Stomach (tissue), 9 donors: ENCODE data around the gene CELA2B. TPM values are rescaled to one million over a fixed set of nuclear protein-coding genes. Genes with fewer than 3 reads are reported as not detected.
"Not testable (repeated sequence)": the region's sequence is repeated elsewhere in the genome, so short reads cannot be mapped to it uniquely, and the experiment has no call there.

Source experiments
- DNase-seq, 2 donors: peaks; one replicate each; pipeline versions ENCODE4 v3.0.0 to v3.0.0-alpha.2; 2013 to 2019
- H3K27ac ChIP-seq, 5 donors: fragments of 200-600 bp in 4 of 5; sonication (generic) in 4 of 5; one replicate each; pipeline ENCODE4 v1.5.1; 2013 to 2019; ENCODE audit warnings: mild to moderate bottlenecking in 1 of 5, moderate library complexity in 1 of 5
- H3K27me3 ChIP-seq, 3 donors: fragments of 200-600 bp; sonication (generic); one replicate each; pipeline ENCODE4 v1.5.1; 2017 to 2019; ENCODE audit warnings: mixed run types in 1 of 3
- H3K36me3 ChIP-seq, 4 donors: fragments of 200-600 bp; sonication (generic); 1 replicate in 3 of 4; 2 replicates in 1 of 4; pipeline ENCODE4 v1.5.1; 2016 to 2019
- H3K4me1 ChIP-seq, 4 donors: fragments of 200-600 bp; sonication (generic); one replicate each; pipeline ENCODE4 v1.5.1; 2016 to 2019
- H3K4me3 ChIP-seq, 4 donors: fragments of 200-600 bp; sonication (generic) in 3 of 4; one replicate each; pipeline ENCODE4 v1.5.1; 2016 to 2019; ENCODE audit warnings: mild to moderate bottlenecking in 1 of 4
- H3K9me3 ChIP-seq, 4 donors: fragments of 200-600 bp; sonication (generic); one replicate each; pipeline ENCODE4 v1.5.1; 2016 to 2019
- CTCF ChIP-seq, 7 experiments: fragments of 450-650 bp in 4 of 7; fragments of 200-600 bp in 3 of 7; sonication (generic) in 3 of 7; IDR thresholded peaks; one replicate each; pipeline ENCODE4 v1.5.1; 2016 to 2019; ENCODE audit warnings: antibody characterized with exemption in 7 of 7, control low read depth in 2 of 7, mild to moderate bottlenecking in 1 of 7
- EP300 ChIP-seq: sonication (generic); formaldehyde crosslinking; IDR thresholded peaks from one replicate; pipeline ENCODE4 v1.6.1; 2017; ENCODE audit warnings: antibody characterized with exemption
- POLR2A ChIP-seq, 4 donors: fragments of 450-650 bp; IDR thresholded peaks; one replicate each; pipeline ENCODE4 v1.6.1; 2016; ENCODE audit warnings: antibody characterized with exemption in 4 of 4, control low read depth in 2 of 4, mild to moderate bottlenecking in 1 of 4, moderate library complexity in 1 of 4
- POLR2AphosphoS5 ChIP-seq, 3 donors: sonication (generic); formaldehyde crosslinking; IDR thresholded peaks; one replicate each; pipeline ENCODE4 v1.6.1; 2016; ENCODE audit warnings: antibody characterized with exemption in 3 of 3
- WGBS, 5 donors: extraction: QIAGEN DNeasy Blood & Tissue Kit in 3 of 5; methylation state at CpG; one replicate each; pipeline versions ENCODE4 v1.1.5 to v1.1.7; 2013 to 2018; 5-methylcytosine and 5-hydroxymethylcytosine counted together
- intact Hi-C: fragments of 100-400 bp; cut with DNase I; formaldehyde crosslinking; loops from one replicate; pipeline ENCODE4 v1.15.1; 2023; ENCODE audit warnings: low total_unique reads
- polyA plus RNA-seq, 3 donors: library from polyadenylated mRNA; stranded (reverse); fragments of 200-250 nt; gene quantifications; one replicate each; pipeline ENCODE4 v1.2.3, GENCODE V29; 2013
- total RNA-seq, 5 donors: library from RNA; depleted of rRNA; stranded (reverse); fragments of >200 nt; gene quantifications; one replicate each; pipeline versions ENCODE4 v1.1.0 to v1.2.3, GENCODE V29; 2014 to 2016
- donor health status: healthy with polysubstance abuse.
- donor health status: Bipolar disorder and iron deficiency.
- donor health status: healthy.

CELA2B gene
- total and polyA plus RNA-seq, 8 donors: not detected

- TF ChIP-seq EP300 (no peak), POLR2AphosphoS5 (IDR thresholded peaks at IDR 0.05) (no peak), CTCF (IDR thresholded peaks at IDR 0.05) (peak in 1 of 7 experiments; percentile 3), POLR2A (IDR thresholded peaks at IDR 0.05) (no peak)
These were observed 37.3 kb downstream of the CELA2B start for GRCh38 chr1:15513192-15513591.

GRCh38 chr1:15513919-15514318, 38.0 kb downstream of the CELA2B start:
- intact Hi-C loops: no loop called here
- Histone ChIP-seq H3K27ac (no peak overlapping the region), H3K4me3 (no peak overlapping the region), H3K36me3 (peaks cover 5 to 46% (median 29%) of the 10 kb centered on the region in 4 donors), H3K27me3 (no peaks in the 10 kb centered on the region), H3K9me3 (no peaks in the 10 kb centered on the region), H3K4me1 (peaks cover 0 to 29% (median 12%) of the 10 kb centered on the region in 4 donors)
- peak in 1 of 2 donors; percentile 18 for DNase-seq
- TF ChIP-seq CTCF (IDR thresholded peaks at IDR 0.05) (no peak), POLR2AphosphoS5 (IDR thresholded peaks at IDR 0.05) (no peak), EP300 (no peak), POLR2A (IDR thresholded peaks at IDR 0.05) (no peak)
- 90 to 94% (median 91%) methylated on average over 3 of the region's 3 CpGs for WGBS, 5 donors

More at GRCh38 chr1:15513192-15513591, 37.3 kb downstream of the CELA2B start:
- Histone ChIP-seq H3K4me1 (peaks cover 0 to 29% (median 12%) of the 10 kb centered on the region in 4 donors), H3K4me3 (no peak overlapping the region), H3K9me3 (no peaks in the 10 kb centered on the region), H3K36me3 (peaks cover 5 to 47% (median 29%) of the 10 kb centered on the region in 4 donors), H3K27ac (peak overlapping the region in 2 of 5 donors; percentile 18 to 25), H3K27me3 (no peaks in the 10 kb centered on the region)
- peak in 1 of 2 donors; percentile 25 for DNase-seq
- 51 to 73% (median 56%) methylated on average over 4 of the region's 4 CpGs for WGBS, 5 donors
- intact Hi-C loops: no loop called here

- peak in 1 of 2 donors; percentile 20 for DNase-seq
- H3K27ac ChIP-seq, H3K27me3 ChIP-seq, intact Hi-C loops, H3K9me3 ChIP-seq, H3K4me3 ChIP-seq: not testable (repeated sequence)
- WGBS, 5 donors: 91 to 93% (median 91%) methylated on average over 4 to 5 of the region's 5 CpGs
- Histone ChIP-seq H3K4me1 (peaks cover 0 to 29% (median 14%) of the 10 kb centered on the region in 4 donors), H3K36me3 (peaks cover 5 to 44% (median 29%) of the 10 kb centered on the region in 4 donors)
These were observed 38.7 kb downstream of the CELA2B start for GRCh38 chr1:15514557-15514956.

- Histone ChIP-seq H3K27ac (no peak overlapping the region), H3K4me1 (peaks cover 0 to 29% (median 14%) of the 10 kb centered on the region in 4 donors), H3K9me3 (no peaks in the 10 kb centered on the region), H3K36me3 (peaks cover 5 to 44% (median 29%) of the 10 kb centered on the region in 4 donors), H3K27me3 (no peaks in the 10 kb centered on the region), H3K4me3 (no peak overlapping the region)
- intact Hi-C loops: no loop called here
- 60 to 70% (median 64%) methylated on average over 2 of the region's 2 CpGs for WGBS, 5 donors
- DNase-seq: no peak
- TF ChIP-seq CTCF (IDR thresholded peaks at IDR 0.05): no peak
- no peak for TF ChIP-seq EP300
- TF ChIP-seq POLR2AphosphoS5 (IDR thresholded peaks at IDR 0.05): no peak
- TF ChIP-seq POLR2A (IDR thresholded peaks at IDR 0.05): no peak
These were observed 39.2 kb downstream of the CELA2B start for GRCh38 chr1:15515022-15515663.

- H3K4me3 ChIP-seq: no peak overlapping the region
- no peaks in the 10 kb centered on the region for H3K27me3 ChIP-seq
- peaks cover 0 to 28% (median 19%) of the 10 kb centered on the region in 4 donors for H3K36me3 ChIP-seq
- peaks cover 11 to 32% (median 21%) of the 10 kb centered on the region in 4 donors for H3K4me1 ChIP-seq
- WGBS, 5 donors: 85 to 98% (median 92%) methylated on average over 3 of the region's 3 CpGs
- intact Hi-C loops: no loop called here
- no peak for DNase-seq
- H3K9me3 ChIP-seq: no peaks in the 10 kb centered on the region
- no peak overlapping the region for H3K27ac ChIP-seq
- TF ChIP-seq POLR2AphosphoS5 (IDR thresholded peaks at IDR 0.05): no peak
- TF ChIP-seq EP300: no peak
- TF ChIP-seq POLR2A (IDR thresholded peaks at IDR 0.05): no peak
- no peak for TF ChIP-seq CTCF (IDR thresholded peaks at IDR 0.05)
These were observed 43.7 kb downstream of the CELA2B start for GRCh38 chr1:15519625-15520024.

GRCh38 chr1:15521206-15521906, 45.5 kb downstream of the CELA2B start:
- Histone ChIP-seq H3K36me3 (peaks cover 0 to 21% (median 17%) of the 10 kb centered on the region in 4 donors), H3K4me1 (peaks cover 22 to 40% (median 29%) of the 10 kb centered on the region in 4 donors)
- WGBS, 5 donors: 86 to 95% (median 89%) methylated on average over 16 to 17 of the region's 17 CpGs
- DNase-seq: peak in 1 of 2 donors; percentile 10
- H3K4me3 ChIP-seq, intact Hi-C loops, H3K27me3 ChIP-seq, H3K9me3 ChIP-seq, H3K27ac ChIP-seq: not testable (repeated sequence)
